Stimulated activated CD8-positive, alpha-beta memory T cell treated with anti-CD3 and anti-CD28 coated beads, Interleukin-12 subunit alpha, Interleukin-12 subunit beta, amount 100 ng/mL, for 24 hours (primary cell): ENCODE data around the gene GRIA2.

Experiments
- DNase-seq: peaks from one replicate; pipeline ENCODE4 v3.0.0-alpha.2; 2020; ENCODE audit errors: extremely low read depth

GRIA2 gene

GRCh38 chr4:157372567-157372966 is 152.0 kb downstream of the GRIA2 start:
- DNase-seq = no peak

- DNase-seq = no peak
Measured at GRCh38 chr4:157389741-157390140, 169.2 kb downstream of the GRIA2 start.

GRCh38 chr4:157405070-157405469 is 184.5 kb downstream of the GRIA2 start:
- no peak for DNase-seq
